DND-41 (cell line): ENCODE results near the gene MSI2.
A peak's percentile ranks its signal among the peaks of the same experiment; 100 is the strongest.

Experiments used
- ATAC-seq: fragments of 200-7000 bp; cut with Tn5 transposase; 3 replicates; pipeline ENCODE4 v1.9.1; 2021; ENCODE audit warnings: low read depth; ENCODE audit not compliant: insufficient read depth
- DNase-seq: peaks from one replicate; pipeline ENCODE4 v3.0.0-alpha.2; 2020
- H2AFZ ChIP-seq: 2 replicates; pipeline ENCODE4 v1.6.0; 2012; ENCODE audit warnings: low read depth, low read length
- H3K27ac ChIP-seq: 2 replicates; pipeline ENCODE4 v1.5.1; 2012; ENCODE audit warnings: low read length, inconsistent platforms
- H3K27me3 ChIP-seq: fragments of 200-600 bp; sonication (generic); 2 replicates; pipeline ENCODE4 v1.6.0; 2012; ENCODE audit warnings: low read length, mild to moderate bottlenecking, inconsistent platforms; ENCODE audit not compliant: insufficient read depth, poor library complexity
- H3K36me3 ChIP-seq: 2 replicates; pipeline ENCODE4 v1.5.1; 2012; ENCODE audit warnings: low read length, inconsistent platforms; ENCODE audit not compliant: insufficient read depth
- H3K4me1 ChIP-seq: 2 replicates; pipeline ENCODE4 v1.5.1; 2012; ENCODE audit warnings: mild to moderate bottlenecking, low read length; ENCODE audit not compliant: insufficient read depth
- H3K4me2 ChIP-seq: 2 replicates; pipeline ENCODE4 v1.6.0; 2012; ENCODE audit warnings: mild to moderate bottlenecking, moderate library complexity, low read length, inconsistent platforms; ENCODE audit not compliant: insufficient read depth
- H3K4me3 ChIP-seq, 2 experiments: fragments of 200-600 bp in 1 of 2; shearing (Covaris generic) in 1 of 2; 2 replicates each; pipeline ENCODE4 v1.5.1; 2012 to 2016; ENCODE audit warnings: inconsistent platforms in 2 of 2, low read length in 2 of 2, mild to moderate bottlenecking in 2 of 2, low read depth in 1 of 2, moderate library complexity in 1 of 2
- H3K79me2 ChIP-seq: 2 replicates; pipeline ENCODE4 v1.6.0; 2012; ENCODE audit warnings: low read length, inconsistent platforms; ENCODE audit not compliant: insufficient read depth
- H3K9ac ChIP-seq: 2 replicates; pipeline ENCODE4 v1.6.0; 2012; ENCODE audit warnings: low read depth, mild to moderate bottlenecking, inconsistent platforms, low read length, moderate library complexity
- H3K9me3 ChIP-seq: 2 replicates; pipeline ENCODE4 v1.5.1; 2012; ENCODE audit warnings: low read length, moderate library complexity, mild to moderate bottlenecking, inconsistent platforms; ENCODE audit not compliant: insufficient read depth, severe bottlenecking
- H4K20me1 ChIP-seq: 2 replicates; pipeline ENCODE4 v1.6.0; 2012; ENCODE audit warnings: low read length; ENCODE audit not compliant: insufficient read depth
- EZH2 ChIP-seq: IDR thresholded peaks from 3 replicates; pipeline ENCODE4 v1.6.1; 2012; ENCODE audit warnings: borderline replicate concordance, low read depth, mild to moderate bottlenecking, moderate library complexity, low read length, inconsistent platforms; ENCODE audit not compliant: severe bottlenecking
- TF ChIP-seq, protein P1 (sequence below): IDR thresholded peaks from 2 replicates; pipeline ENCODE4 v1.5.1; 2012; ENCODE audit warnings: borderline replicate concordance, low read length, moderate library complexity, mild to moderate bottlenecking; ENCODE audit not compliant: poor library complexity, severe bottlenecking; ENCODE audit errors: extremely low read depth

The MSI2 gene

DNA sequence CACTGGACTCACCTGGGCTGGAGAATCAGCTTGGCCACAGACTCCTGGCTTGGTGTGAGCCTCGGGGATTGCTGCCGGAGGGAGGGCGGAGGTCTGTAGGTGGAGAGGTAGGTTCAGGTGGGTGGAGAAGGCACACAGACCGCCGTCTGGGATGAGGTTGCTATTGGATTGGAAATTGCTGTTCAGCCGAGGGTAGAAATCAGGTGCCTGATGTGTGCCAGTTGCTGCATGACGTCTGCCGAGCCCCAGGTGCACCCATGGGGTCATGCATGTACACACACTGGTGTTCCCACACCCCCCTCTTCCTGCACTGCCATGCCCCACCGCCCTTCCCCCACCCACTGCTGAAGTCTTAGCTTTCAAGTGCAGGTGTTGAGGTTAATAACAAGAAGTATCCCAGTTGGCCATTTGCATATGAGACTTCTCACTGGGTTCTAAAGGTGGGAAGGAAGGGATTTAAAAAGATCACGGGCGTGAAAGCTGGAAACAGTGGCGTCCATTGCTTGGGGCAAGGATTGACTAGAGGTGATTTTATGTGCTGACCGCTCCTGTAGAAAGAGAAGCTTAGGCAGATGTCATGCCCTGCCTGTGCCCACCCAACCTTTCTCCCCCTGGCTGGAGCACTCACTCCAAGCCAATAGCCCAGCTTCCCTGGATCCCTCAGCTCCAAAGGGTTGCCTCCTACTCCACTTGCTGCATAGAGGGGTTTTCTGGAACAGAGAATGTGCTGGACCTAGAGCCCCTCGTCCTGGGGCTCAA lies 295.2 kb downstream of the MSI2 start:
- H4K20me1 ChIP-seq = no peaks in the 10 kb centered on the region
- peak; percentile 79 for ATAC-seq
- H3K4me1 ChIP-seq = peaks cover 97% of the 10 kb centered on the region
- TF ChIP-seq, protein P1, sequence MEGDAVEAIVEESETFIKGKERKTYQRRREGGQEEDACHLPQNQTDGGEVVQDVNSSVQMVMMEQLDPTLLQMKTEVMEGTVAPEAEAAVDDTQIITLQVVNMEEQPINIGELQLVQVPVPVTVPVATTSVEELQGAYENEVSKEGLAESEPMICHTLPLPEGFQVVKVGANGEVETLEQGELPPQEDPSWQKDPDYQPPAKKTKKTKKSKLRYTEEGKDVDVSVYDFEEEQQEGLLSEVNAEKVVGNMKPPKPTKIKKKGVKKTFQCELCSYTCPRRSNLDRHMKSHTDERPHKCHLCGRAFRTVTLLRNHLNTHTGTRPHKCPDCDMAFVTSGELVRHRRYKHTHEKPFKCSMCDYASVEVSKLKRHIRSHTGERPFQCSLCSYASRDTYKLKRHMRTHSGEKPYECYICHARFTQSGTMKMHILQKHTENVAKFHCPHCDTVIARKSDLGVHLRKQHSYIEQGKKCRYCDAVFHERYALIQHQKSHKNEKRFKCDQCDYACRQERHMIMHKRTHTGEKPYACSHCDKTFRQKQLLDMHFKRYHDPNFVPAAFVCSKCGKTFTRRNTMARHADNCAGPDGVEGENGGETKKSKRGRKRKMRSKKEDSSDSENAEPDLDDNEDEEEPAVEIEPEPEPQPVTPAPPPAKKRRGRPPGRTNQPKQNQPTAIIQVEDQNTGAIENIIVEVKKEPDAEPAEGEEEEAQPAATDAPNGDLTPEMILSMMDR = no peak
- TF ChIP-seq EZH2 = no peak
- peaks cover 99% of the 10 kb centered on the region for H3K79me2 ChIP-seq
- H2AFZ ChIP-seq = no peak overlapping the region
- H3K9ac ChIP-seq = peak overlapping the region; percentile 76
- DNase-seq = peak; percentile 98
- no peaks in the 10 kb centered on the region for H3K27me3 ChIP-seq
- peak overlapping the region; percentile 12 to 58 for H3K4me3 ChIP-seq
- H3K27ac ChIP-seq = peak overlapping the region; percentile 98
- H3K4me2 ChIP-seq = peak overlapping the region; percentile 64
- H3K9me3 ChIP-seq = no peaks in the 10 kb centered on the region
- peaks cover 68% of the 10 kb centered on the region for H3K36me3 ChIP-seq

DNA sequence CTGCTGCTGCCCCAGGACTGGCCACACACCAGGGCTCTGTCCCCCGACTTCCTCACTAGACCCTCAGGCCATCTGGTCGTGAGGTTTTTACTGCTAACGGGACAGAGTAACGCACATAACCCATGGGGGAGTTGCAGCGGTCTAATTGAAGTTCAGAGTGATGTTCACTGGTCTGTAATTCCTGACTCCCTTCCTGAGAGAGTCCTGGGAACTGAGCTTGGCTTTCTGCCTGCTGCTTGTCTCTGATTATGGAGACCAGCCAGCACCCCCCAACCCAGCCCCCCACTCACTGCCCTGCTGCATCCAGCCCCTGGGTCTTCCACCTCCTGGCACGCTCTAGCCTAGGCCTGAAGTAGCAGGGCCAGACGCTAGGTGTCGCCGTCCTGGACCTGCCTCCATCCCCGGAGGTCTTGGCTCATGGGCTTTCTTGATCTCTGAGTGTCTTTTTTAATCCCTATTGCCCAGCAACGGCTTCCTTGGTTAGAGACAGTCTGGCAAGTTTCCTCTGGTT lies 295.8 kb downstream of the MSI2 start:
- Histone ChIP-seq H3K4me3 (peak overlapping the region in 1 of 2 experiments; percentile 58; a peak in 2 of 4 replicates), H3K9me3 (no peaks in the 10 kb centered on the region), H3K4me2 (peak overlapping the region; percentile 64), H3K79me2 (peaks cover 99% of the 10 kb centered on the region), H2AFZ (no peak overlapping the region), H3K27me3 (no peaks in the 10 kb centered on the region), H3K4me1 (peaks cover 95% of the 10 kb centered on the region), H3K9ac (peak overlapping the region; percentile 76), H3K36me3 (peaks cover 69% of the 10 kb centered on the region), H3K27ac (peak overlapping the region; percentile 98), H4K20me1 (no peaks in the 10 kb centered on the region; the same call in 1 of the 2 replicates)
- DNase-seq = peak; percentile 87
- peak; percentile 62 for ATAC-seq
- TF ChIP-seq EZH2 = no peak
- TF ChIP-seq, protein P1 = peak; percentile 87

DNA sequence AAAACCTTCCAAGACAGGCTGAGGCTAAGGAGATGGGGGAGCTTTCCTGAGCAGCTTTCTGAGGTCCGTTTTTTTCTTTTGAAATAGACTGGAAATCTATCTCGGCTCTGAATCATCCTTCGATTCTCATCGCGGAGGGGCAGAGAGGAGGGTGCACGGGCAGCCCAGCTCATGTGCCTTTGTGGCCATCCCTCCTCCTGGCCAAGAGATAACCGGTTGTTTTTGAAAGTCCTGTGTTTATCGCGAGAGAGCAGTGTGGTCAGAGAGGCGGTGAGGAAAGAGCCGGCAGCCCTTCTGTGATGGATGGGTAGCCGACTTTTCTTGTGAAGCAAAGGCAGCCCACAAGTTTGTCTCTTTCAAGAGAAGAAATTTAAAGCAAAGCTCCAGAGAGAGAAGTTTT lies 297.2 kb downstream of the MSI2 start:
- H3K27ac ChIP-seq = peak overlapping the region; percentile 98
- peaks cover 100% of the 10 kb centered on the region for H3K79me2 ChIP-seq
- peak overlapping the region; percentile 1; the same call in 1 of the 2 replicates for H3K4me2 ChIP-seq
- no peaks in the 10 kb centered on the region for H3K27me3 ChIP-seq
- H3K36me3 ChIP-seq = peaks cover 83% of the 10 kb centered on the region
- no peaks in the 10 kb centered on the region; the same call in none of the 2 replicates for H4K20me1 ChIP-seq
- ATAC-seq = no peak
- no peak overlapping the region for H2AFZ ChIP-seq
- peaks cover 95% of the 10 kb centered on the region for H3K4me1 ChIP-seq
- no peak for DNase-seq
- H3K9me3 ChIP-seq = no peaks in the 10 kb centered on the region
- no peak overlapping the region for H3K4me3 ChIP-seq
- H3K9ac ChIP-seq = peak overlapping the region; percentile 76
- no peak for TF ChIP-seq EZH2
- TF ChIP-seq, protein P1 = no peak
